Measurements from ENCODE around the gene AK6. TPM values are rescaled to one million over a fixed set of nuclear protein-coding genes. Genes with fewer than 3 reads are reported as not detected.

The AK6 gene
- total and polyA plus RNA-seq, 9 of the 15 experiments (the other 6 are each of a cell fraction or from before 2014, with no cell fraction given): 84.6 to 669 (median 143) TPM

- peak; percentile 54 for TF ChIP-seq MGA (IDR thresholded peaks at IDR 0.05)
- TF ChIP-seq RHOXF2B (CRISPR knock-in tag; conservative IDR thresholded peaks at IDR 0.05): no peak
- TF ChIP-seq EP400 (IDR thresholded peaks at IDR 0.05): peak; percentile 51; the same call in 1 of the 2 replicates
- TF ChIP-seq SMC3 (conservative IDR thresholded peaks at IDR 0.05; ENCODE audit: insufficient read depth, low read depth, low read length): peak; percentile 88
- no peak for TF ChIP-seq RUNX1 (IDR thresholded peaks at IDR 0.05; ENCODE audit: low read depth)
- TF ChIP-seq NONO (IDR thresholded peaks at IDR 0.05; ENCODE audit: low read depth in 2 of 2, low read length in 1 of 2): 0 out of 4 replicates have a peak, but pooled peaks of 1 of the 2 experiments have one; percentile 22
- TF ChIP-seq ZNF507 (tag; conservative IDR thresholded peaks at IDR 0.05): no peak
- TF ChIP-seq TAL1 (IDR thresholded peaks at IDR 0.05): no peak
- 0 out of 2 replicates have a peak, but pooled peaks have one; percentile 21 for TF ChIP-seq CHAMP1 (IDR thresholded peaks at IDR 0.05)
- 0 out of 2 replicates have a peak, but pooled peaks have one; percentile 65 for TF ChIP-seq LARP7 (IDR thresholded peaks at IDR 0.05)
- peak; percentile 21 for TF ChIP-seq BRD9 (IDR thresholded peaks at IDR 0.05; ENCODE audit: low read depth, partially characterized antibody)
- TF ChIP-seq CTCFL (IDR thresholded peaks at IDR 0.05; ENCODE audit: borderline replicate concordance, insufficient read depth, low read depth, low read length, poor library complexity, severe bottlenecking): peak; percentile 40
- peak; percentile 84 for TF ChIP-seq L3MBTL2 (IDR thresholded peaks at IDR 0.05)
These were observed 34.5 kb downstream of the AK6 start (continued) for GRCh38 chr5:69334793-69335268.

Measured in K562 (cell line).